Right ventricle myocardium inferior (tissue), 1 donor: ENCODE measurements around the gene SLC17A9. TPM values are rescaled to one million over a fixed set of nuclear protein-coding genes. Genes with fewer than 3 reads are reported as not detected.
A peak's percentile ranks its signal among the peaks of the same experiment; 100 is the strongest.

Experiments used
- ATAC-seq: fragments of 200-7000 bp; cut with Tn5 transposase; one replicate; pipeline ENCODE4 v1.9.1; 2020; ENCODE audit warnings: mild to moderate bottlenecking, moderate library complexity
- DNase-seq: peaks from one replicate; pipeline ENCODE4 v3.0.0; 2021; ENCODE audit errors: missing footprints
- intact Hi-C: fragments of 100-400 bp; cut with DNase I; formaldehyde crosslinking; loops from one replicate; pipeline ENCODE4 v1.11.0; 2022
- total RNA-seq: library from RNA; stranded (reverse); fragmentation: NEBNext Ultra II Directional; extraction: Animal tissue kit (Norgen Biotek cat#: 25700); gene quantifications from one replicate; pipeline ENCODE4 v1.2.1, GENCODE V29; 2021
- donor health status: DM: no; HTN: yes; CAD: no; lungs with severe emphysema.

Gene SLC17A9
- total RNA-seq, 1 donor from 2014 or later = 0.41 TPM

GRCh38 chr20:62962221-62962879 is 9.8 kb downstream of the SLC17A9 start:
- DNase-seq (no peak), ATAC-seq (no peak)
- intact Hi-C loops = no loop called here

GRCh38 chr20:62962891-62963613 is 10.5 kb downstream of the SLC17A9 start:
- intact Hi-C loops = no loop called here
- peak; percentile 58 for DNase-seq

GRCh38 chr20:62963614-62964397 is 11.3 kb downstream of the SLC17A9 start:
- ATAC-seq = no peak
- peak; percentile 50 for DNase-seq
- intact Hi-C loops = no loop called here

More at GRCh38 chr20:62962891-62963613, 10.5 kb downstream of the SLC17A9 start:
- ATAC-seq = no peak

- ATAC-seq = no peak
- DNase-seq = no peak
Measured at GRCh38 chr20:62964700-62965099, 12.2 kb downstream of the SLC17A9 start.

GRCh38 chr20:62965363-62965771 is 12.9 kb downstream of the SLC17A9 start:
- intact Hi-C loops = no loop called here
- DNase-seq (no peak), ATAC-seq (no peak)

More at GRCh38 chr20:62964700-62965099, 12.2 kb downstream of the SLC17A9 start:
- intact Hi-C loops = no loop called here

- ATAC-seq (no peak), DNase-seq (no peak)
- intact Hi-C loops = no loop called here
Measured at GRCh38 chr20:62966212-62967148, 14.0 kb downstream of the SLC17A9 start.

- ATAC-seq (no peak), DNase-seq (no peak)
- intact Hi-C loops = no loop called here
Measured at GRCh38 chr20:62967149-62967501, 14.6 kb downstream of the SLC17A9 start.

GRCh38 chr20:62967628-62968351 is 15.3 kb downstream of the SLC17A9 start:
- ATAC-seq = no peak
- intact Hi-C loops = no loop called here
- no peak for DNase-seq

- DNase-seq (no peak), ATAC-seq (no peak)
- intact Hi-C loops = no loop called here
Measured at GRCh38 chr20:62968378-62969178, 16.1 kb downstream of the SLC17A9 start.

GRCh38 chr20:62969179-62969760 is 16.8 kb downstream of the SLC17A9 start:
- intact Hi-C loops = no loop called here
- DNase-seq = no peak
- no peak for ATAC-seq

GRCh38 chr20:62969939-62970306 is 17.4 kb downstream of the SLC17A9 start:
- no peak for DNase-seq
- ATAC-seq = no peak
- intact Hi-C loops = no loop called here

- no peak for DNase-seq
- intact Hi-C loops = no loop called here
- no peak for ATAC-seq
Measured at GRCh38 chr20:62970307-62971210, 18.1 kb downstream of the SLC17A9 start.

GRCh38 chr20:62971211-62971949 is 18.9 kb downstream of the SLC17A9 start:
- DNase-seq = no peak
- intact Hi-C loops = no loop called here
- no peak for ATAC-seq

GRCh38 chr20:62971950-62972844 is 19.7 kb downstream of the SLC17A9 start:
- peak; percentile 92 for ATAC-seq
- intact Hi-C loops = loop anchor here (1.0 kb wide), 1 partner anchor 37 kb away; no protein-coding TSS in a partner anchor
- peak; percentile 90 for DNase-seq
